GM11168 (cell line): ENCODE data around the gene FRRS1L.

Source experiments
- in situ Hi-C: fragments of 300-500 bp; cut with MboI; formaldehyde crosslinking; loops from one replicate; pipeline ENCODE4 v1.12.0; 2022; ENCODE audit warnings: low sequenced_read_pairs; ENCODE audit not compliant: unreplicated experiment

Gene FRRS1L

GRCh38 chr9:109179801-109180523 is 12.9 kb upstream of the FRRS1L start:
- in situ Hi-C loops, result no loop called here

GRCh38 chr9:109176963-109177362 is 9.9 kb upstream of the FRRS1L start:
- in situ Hi-C loops, result no loop called here

DNA sequence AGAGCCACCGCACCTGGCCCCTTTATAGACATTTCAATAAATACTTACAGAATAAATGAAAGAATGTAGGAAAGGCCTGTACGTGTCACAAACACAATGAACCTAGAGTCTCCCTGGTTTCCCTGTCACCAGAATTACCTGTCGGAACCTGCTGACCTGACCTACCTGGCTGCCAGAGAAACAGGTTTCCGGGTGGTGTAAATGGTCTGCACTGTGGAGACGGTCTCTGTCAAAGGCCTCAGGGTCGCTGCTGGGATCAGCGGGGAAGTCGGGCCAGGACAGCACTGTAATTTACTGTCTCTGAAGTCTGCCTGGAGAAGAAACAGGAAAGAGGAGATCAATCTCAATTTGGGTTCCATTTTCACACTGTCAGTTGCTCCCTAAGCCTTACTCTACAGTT is 9.3 kb upstream of the FRRS1L start:
- in situ Hi-C loops, result no loop called here

GRCh38 chr9:109172935-109173334 is 5.9 kb upstream of the FRRS1L start:
- in situ Hi-C loops, result no loop called here

GRCh38 chr9:109171926-109172325 is 4.9 kb upstream of the FRRS1L start:
- in situ Hi-C loops, result no loop called here

DNA sequence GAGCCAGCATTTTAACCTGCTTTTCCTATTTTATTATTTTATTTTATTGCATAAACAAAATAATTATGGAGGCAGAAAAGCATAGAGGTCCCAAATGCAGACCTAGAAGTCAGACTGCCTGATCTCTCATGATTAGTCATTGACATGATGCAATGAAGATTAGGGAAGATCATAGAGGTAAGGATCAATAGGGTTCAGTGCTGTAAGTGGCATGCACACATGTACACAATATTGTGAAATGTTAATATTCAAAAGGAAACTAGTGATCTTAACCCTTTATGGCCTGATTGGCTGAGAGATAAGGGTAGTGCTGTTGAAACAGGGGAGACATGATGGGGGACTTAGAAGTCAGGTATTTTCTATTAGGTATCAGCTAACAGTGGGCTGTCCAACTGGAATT is 1.1 kb upstream of the FRRS1L start:
- in situ Hi-C loops, result no loop called here

- in situ Hi-C loops, result no loop called here
Observed at GRCh38 chr9:109167716-109168115, 667 bp upstream of the FRRS1L start.

- in situ Hi-C loops, result no loop called here
Observed at GRCh38 chr9:109166171-109166770, 778 bp downstream of the FRRS1L start.

GRCh38 chr9:109164042-109164441 is 3.0 kb downstream of the FRRS1L start:
- in situ Hi-C loops, result no loop called here

DNA sequence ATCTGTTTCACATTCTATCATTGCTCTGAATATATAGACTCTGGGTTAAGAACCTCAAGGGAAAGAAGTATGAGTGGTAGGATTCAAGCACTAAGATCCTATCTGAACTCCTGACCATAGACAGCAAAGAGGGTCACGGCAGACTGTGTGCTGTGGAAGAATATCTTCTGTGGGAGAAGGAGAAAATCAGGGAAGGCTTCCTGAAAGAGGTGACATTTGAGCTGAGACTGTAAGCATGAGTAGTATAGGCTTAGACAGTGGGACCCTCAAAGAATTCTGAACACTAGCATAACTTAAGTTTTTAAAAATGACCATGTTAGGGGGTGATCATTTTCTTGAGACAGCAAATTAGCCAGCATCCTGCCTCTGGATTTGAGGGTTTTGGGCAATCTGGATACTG is 3.9 kb downstream of the FRRS1L start:
- in situ Hi-C loops, result no loop called here

- in situ Hi-C loops, result no loop called here
Observed at GRCh38 chr9:109162677-109163076, 4.4 kb downstream of the FRRS1L start.

GRCh38 chr9:109161471-109161870 is 5.6 kb downstream of the FRRS1L start:
- in situ Hi-C loops, result no loop called here

- in situ Hi-C loops, result no loop called here
Observed at GRCh38 chr9:109159583-109159982, 7.5 kb downstream of the FRRS1L start.

GRCh38 chr9:109158651-109159050 is 8.4 kb downstream of the FRRS1L start:
- in situ Hi-C loops, result no loop called here

DNA sequence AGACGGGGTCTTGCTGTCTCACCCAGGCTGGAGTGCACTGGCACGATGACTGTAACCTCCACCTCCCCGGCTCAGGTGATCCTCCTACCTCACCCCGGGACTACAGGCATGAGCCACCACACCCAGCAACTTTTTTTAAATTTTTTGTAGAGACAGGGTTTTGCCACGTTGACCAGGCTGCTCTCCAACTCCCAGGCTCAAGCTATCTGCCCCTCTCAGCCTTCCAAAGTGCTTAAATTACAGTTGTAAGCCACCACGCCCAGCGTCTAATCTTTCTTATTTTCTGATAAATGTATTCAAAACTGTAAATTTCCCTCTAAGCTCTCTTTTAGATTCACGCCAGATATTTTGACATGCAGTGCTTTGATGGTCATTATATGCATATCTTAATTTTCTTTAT is 10.3 kb downstream of the FRRS1L start:
- in situ Hi-C loops, result no loop called here

GRCh38 chr9:109150925-109151545 is 16.0 kb downstream of the FRRS1L start:
- in situ Hi-C loops, result no loop called here

DNA sequence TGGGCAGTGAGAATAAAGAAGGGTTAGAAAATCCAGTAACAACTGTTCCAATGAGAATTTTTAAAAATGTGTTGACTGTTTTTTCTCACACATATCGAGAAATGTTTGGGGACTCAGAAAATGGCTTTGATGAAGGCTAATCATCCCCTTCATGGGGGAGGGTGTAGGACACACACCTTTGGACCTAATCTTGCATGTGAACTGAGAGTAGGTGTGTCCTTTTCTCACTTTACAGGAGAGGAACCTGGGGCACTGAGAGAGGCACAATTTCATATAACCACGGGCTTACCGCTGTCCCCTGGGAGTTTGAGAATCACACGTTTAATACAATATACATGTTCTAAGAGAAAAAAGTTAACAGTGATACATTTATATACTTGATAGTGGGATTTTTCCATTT is 17.3 kb downstream of the FRRS1L start:
- in situ Hi-C loops, result no loop called here

DNA sequence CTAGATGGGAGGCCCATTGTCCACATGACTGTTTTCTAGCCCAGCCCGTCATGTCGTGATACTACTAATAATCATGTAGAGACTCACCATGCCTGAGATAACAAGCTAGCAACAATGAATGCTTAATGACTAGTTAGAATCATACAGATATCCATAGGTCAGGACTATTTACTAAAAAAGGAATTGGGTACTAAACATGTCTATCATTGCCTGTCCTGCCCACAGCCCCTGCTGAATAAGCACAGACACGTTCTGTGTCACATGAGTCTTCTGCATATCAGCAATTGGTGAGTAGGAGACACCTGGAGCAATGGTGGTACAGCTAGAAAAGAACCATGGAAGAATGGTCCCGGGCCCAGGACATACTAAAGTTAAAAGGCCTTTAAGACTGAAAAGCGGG is 18.0 kb downstream of the FRRS1L start:
- in situ Hi-C loops, result no loop called here

- in situ Hi-C loops, result no loop called here
Observed at GRCh38 chr9:109145051-109145450, 22.0 kb downstream of the FRRS1L start.

DNA sequence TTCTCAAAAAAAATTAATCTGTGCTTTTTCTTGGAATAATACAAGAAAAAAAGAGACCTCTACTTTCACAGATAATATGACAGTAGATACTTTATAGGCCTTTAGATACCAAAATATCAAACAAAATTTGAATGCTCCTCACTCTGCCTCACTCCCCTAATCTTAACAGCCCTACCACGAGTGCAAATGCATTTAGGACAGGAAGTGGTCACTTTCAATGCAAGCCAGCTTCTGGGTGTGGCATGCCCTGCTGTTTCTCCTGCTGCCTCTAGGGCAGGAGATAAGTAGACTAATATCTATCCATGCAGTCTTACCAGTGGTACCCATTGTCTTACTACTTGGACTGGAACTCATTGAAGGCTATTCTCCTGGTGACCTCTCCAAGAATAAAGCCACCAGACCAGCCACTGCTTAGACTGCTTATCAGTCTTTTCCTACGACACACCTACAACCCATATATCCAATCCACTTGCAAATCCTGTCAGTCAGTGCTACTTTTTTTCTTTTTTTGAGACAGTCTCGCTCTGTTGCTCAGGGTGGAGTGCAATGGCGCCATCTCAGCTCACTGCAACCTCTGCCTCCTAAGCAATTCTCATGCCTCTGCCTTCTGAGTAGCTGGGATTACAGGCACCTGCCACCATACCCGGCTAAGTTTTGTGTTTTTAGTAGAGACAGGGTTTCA is 23.0 kb downstream of the FRRS1L start:
- in situ Hi-C loops, result no loop called here

- in situ Hi-C loops, result no loop called here
Observed at GRCh38 chr9:109141375-109141774, 25.7 kb downstream of the FRRS1L start.
